Measurements from ENCODE around the gene LRRK1.

Gene LRRK1

GRCh38 chr15:100940767-100941379 lies 21.7 kb downstream of the LRRK1 start:
- no peak for DNase-seq

DNA sequence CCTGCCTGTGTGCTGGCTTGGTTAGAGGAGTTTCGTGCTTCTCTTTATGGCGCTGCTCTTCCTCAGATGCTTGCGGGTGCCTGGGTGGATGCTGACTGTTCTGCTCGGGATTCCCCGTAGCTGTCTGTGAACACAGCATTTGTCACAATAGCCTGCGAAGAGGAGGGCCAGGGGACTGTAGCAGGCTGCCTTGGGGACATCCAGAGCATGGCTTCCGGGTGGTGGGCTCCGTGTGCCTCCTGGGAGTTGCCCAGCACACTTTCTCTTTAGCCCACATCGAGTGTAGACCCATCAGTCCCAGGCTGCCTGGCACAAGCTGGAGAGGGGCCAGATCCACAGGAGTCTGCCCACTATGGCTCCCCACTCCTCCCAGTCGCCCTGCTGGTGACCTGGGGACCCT lies 22.4 kb downstream of the LRRK1 start:
- DNase-seq = no peak

DNA sequence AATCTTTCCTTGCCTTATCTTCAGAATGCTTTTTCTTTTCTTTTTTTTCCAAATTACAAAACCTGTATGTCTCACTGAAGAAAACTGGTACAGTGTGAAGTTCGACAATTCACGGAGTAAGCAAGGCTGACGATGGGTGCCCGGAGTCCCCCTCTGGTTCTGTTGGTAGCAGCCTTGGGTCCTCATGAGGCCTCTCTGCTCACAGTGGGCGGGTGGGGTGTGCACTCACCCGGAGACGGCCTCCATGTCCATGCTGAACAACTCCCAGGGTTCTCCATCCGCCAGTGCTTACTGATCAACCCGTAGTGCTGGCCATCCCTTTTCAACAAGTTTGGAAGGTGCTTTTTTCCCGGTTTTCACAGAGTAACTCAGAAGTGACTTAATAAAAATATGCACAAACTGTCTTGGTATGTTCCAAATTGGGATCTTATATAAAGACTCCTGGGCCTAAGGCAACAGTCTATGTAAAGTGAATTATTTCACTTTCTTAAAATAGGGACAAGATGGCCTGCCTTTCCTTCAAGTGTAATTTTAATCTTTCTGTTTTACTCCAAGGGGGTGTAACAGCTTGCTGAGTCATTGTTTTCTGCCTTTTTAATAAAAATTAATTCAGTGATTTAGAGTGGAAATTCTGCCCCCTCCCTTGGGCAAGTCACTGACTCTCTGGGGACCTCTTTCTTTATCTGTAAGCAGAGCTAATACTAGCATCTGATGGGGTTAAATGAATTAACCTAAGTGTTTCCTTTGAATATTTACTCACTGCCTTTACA lies 23.7 kb downstream of the LRRK1 start:
- DNase-seq = no peak

GRCh38 chr15:100944244-100944895 lies 25.2 kb downstream of the LRRK1 start:
- DNase-seq = no peak

DNA sequence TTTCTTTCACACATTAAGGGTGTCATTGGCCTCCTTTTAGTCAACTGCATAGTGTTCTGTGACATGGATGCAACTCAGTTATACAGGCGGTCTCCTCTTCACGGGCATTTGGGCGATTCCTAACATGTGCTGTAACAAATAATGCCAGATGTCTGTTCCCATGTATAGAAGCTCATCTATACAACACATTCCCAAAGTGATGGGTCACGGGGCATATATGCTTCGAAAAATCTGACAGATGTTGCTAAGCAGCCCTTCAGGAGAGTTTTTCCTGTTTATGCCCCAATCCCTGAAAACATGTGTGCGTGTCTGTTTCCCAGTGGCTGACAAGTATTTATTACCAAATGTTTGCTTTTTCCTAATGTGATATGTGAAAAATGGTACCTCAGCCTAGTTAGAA lies 25.8 kb downstream of the LRRK1 start:
- DNase-seq = no peak

GRCh38 chr15:100947760-100948429 lies 28.7 kb downstream of the LRRK1 start:
- no peak for DNase-seq

GRCh38 chr15:100948430-100948762 lies 29.2 kb downstream of the LRRK1 start:
- no peak for DNase-seq

DNA sequence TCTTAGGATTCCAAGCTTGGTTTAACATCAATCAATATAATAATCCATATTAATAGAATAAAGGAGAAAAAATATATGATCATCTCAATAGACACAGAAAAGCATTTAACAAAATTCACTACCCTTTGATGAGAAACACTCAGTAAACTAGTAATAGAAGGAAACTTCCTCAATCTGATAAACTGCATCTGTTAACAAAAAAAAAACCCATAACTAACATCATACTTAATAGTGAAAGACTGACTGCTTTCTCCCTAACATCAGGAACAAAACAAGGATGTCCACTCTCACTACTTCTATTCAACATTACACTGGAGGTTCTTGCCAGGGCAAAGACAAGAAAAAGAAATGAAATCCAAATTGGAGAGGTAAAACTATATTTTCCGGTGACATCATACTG lies 30.5 kb downstream of the LRRK1 start:
- no peak for DNase-seq

DNA sequence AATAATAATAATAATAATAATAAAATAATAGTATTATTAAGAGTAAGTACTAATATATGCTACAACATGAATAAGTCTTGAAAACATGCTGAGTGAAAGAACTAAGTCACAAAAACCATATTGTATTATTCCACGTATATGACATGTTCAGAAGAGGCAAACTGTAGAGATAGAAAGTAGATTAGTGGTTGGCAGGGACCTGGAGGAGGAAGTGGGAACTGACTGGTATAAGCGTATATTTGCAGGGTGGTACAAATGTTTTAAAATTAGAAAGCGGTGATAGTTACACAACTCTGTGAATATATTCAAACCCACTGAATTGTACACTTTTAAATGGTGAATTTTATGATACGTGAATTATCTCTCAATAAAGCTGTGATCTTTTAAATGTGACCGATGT lies 32.8 kb downstream of the LRRK1 start:
- no peak for DNase-seq

DNA sequence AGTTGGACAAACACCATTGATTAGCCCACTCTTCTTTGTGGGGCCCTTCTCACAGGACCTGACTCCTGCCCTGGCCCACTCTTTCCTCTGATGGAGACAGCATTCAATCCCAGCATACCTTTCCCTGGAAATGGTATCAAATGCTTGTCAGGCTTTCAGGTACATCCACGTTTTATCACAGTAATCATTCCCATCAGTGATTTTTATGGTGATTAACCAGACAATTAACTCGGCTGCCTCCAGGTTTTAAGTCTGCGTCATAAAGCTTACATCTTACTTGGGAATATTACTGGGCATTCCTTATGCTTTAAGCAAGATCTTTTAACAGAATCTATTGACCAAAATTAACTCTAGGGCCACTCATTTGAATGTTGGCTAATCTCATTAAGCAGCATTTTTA lies 33.4 kb downstream of the LRRK1 start:
- DNase-seq = no peak

DNA sequence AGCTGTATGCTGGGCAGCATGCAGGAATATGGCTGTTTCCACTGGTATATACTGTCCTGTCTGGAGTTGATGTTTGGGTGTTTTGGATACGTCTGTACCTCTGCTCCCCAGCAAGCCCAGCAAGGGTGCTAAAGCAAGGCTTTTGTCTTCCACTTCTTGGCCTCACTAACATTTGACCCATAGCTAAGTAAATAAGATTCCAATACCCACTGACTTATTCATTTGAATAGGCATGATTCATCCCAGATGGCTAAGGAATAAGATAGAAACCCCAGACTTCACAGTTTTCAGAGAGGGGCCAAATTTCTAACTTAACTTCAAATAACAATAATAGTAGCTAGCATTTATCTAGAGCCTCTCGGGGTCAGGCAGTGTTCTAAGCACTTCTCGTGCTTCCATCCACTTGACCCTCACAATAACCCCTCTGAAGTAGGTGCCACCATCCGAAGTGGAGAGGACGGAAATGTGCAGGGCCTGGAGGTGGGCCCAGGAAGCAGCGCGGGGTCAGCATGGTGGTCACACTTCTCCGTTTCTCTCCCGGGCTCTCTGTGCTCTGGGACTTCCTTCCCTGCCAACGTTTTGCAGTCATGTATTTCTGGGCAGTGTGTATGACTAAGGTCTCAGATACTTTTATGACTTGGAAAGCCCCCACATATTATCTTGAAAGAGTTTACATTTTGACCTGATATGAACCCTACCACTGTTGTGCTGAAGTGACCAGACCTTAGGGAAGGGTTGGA lies 39.3 kb downstream of the LRRK1 start:
- DNase-seq = no peak

GRCh38 chr15:100959066-100960050 lies 40.2 kb downstream of the LRRK1 start:
- DNase-seq = no peak

DNA sequence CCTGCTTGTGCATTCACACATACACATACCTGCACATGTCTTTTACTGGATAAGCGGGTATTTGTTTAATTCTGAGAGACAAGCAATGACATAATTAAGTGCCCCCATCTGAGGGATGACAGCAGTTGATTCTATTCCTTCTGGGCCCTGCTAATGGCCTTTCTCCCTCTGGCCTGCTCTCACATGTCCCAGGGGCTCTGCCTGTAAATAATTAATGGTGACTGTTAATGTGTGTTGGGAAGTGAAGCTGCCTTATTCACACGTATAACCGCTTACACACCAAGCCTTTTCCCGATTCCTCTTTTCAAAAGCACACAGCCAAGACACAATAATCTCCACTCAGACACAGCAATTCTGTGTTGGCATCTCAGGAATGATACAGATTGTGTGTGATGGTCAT lies 47.8 kb downstream of the LRRK1 start:
- DNase-seq = no peak

- DNase-seq = no peak
These were observed 49.2 kb downstream of the LRRK1 start for GRCh38 chr15:100968050-100968966.

- DNase-seq = no peak
These were observed 53.8 kb downstream of the LRRK1 start for GRCh38 chr15:100972975-100973350.

GRCh38 chr15:100973351-100974111 lies 54.4 kb downstream of the LRRK1 start:
- no peak for DNase-seq

- DNase-seq = no peak
These were observed 55.9 kb downstream of the LRRK1 start for GRCh38 chr15:100975043-100975442.

GRCh38 chr15:100980410-100981046 lies 61.4 kb downstream of the LRRK1 start:
- DNase-seq = no peak

GRCh38 chr15:100981086-100981485 lies 61.9 kb downstream of the LRRK1 start:
- peak in 1 of 2 experiments; percentile 21 for DNase-seq

Data from SHP77 (cell line).